H1 (cell line): Measurements from ENCODE around the gene HNRNPAB. TPM values are rescaled to one million over a fixed set of nuclear protein-coding genes. Genes with fewer than 3 reads are reported as not detected.

ENCODE experiments used
- CTCF ChIA-PET: fragments of 300-600 bp; sonication (Branson Sonifier 250); formaldehyde crosslinking; loops from one replicate; lab custom pipeline; 2021; ENCODE audit not compliant: partially characterized antibody; lab: Charles Lee
- POLR2A ChIA-PET: fragments of 300-600 bp; sonication (Branson Sonifier 250); formaldehyde crosslinking; loops from one replicate; lab custom pipeline; 2021; ENCODE audit warnings: inconsistent platforms; ENCODE audit not compliant: partially characterized antibody; lab: Charles Lee
- DNase-seq, 2 experiments: peaks; one replicate each; pipeline versions ENCODE4 v3.0.0 to v3.0.0-alpha.2; 2010 to 2022; ENCODE audit warnings: low spot score in 2 of 2, low read depth in 1 of 2, mixed read lengths in 1 of 2
- FAIRE-seq: peaks from 2 replicates; lab custom pipeline; 2011; peaks lifted over from hg19 to GRCh38; lab: Jason Lieb, UNC
- H2AFZ ChIP-seq: 2 replicates; pipeline ENCODE4 v1.8.1; 2012; ENCODE audit warnings: low read length, inconsistent platforms
- H2AK5ac ChIP-seq: 2 replicates; pipeline ENCODE4 v1.6.1; 2013; ENCODE audit warnings: low read depth, low read length
- H2BK120ac ChIP-seq: replicated peaks from 2 replicates; pipeline ENCODE3; 2013; ENCODE audit warnings: low read depth, low read length, inconsistent platforms
- H2BK12ac ChIP-seq: 2 replicates; pipeline ENCODE4 v1.6.1; 2013; ENCODE audit warnings: low read depth, low read length
- H2BK15ac ChIP-seq: 2 replicates; pipeline ENCODE4 v1.6.1; 2013; ENCODE audit warnings: low read length
- H2BK20ac ChIP-seq: 2 replicates; pipeline ENCODE4 v1.6.1; 2013; ENCODE audit warnings: low read length
- H2BK5ac ChIP-seq: 2 replicates; pipeline ENCODE4 v1.6.1; 2013; ENCODE audit warnings: low read depth, low read length
- H3K14ac ChIP-seq: 2 replicates; pipeline ENCODE4 v1.6.1; 2013; ENCODE audit warnings: inconsistent platforms; ENCODE audit not compliant: insufficient read length
- H3K18ac ChIP-seq: 2 replicates; pipeline ENCODE4 v1.6.1; 2013; ENCODE audit warnings: low read length; ENCODE audit errors: extremely low read depth
- H3K23ac ChIP-seq: 2 replicates; pipeline ENCODE4 v1.6.1; 2013; ENCODE audit warnings: inconsistent platforms; ENCODE audit not compliant: insufficient read length
- H3K23me2 ChIP-seq: 2 replicates; pipeline ENCODE4 v1.6.1; 2013; ENCODE audit warnings: low read depth, low read length
- H3K27ac ChIP-seq: 2 replicates; pipeline ENCODE4 v1.6.1; 2011; ENCODE audit warnings: low read depth, low read length, inconsistent platforms
- H3K27me3 ChIP-seq, 4 experiments: replicated peaks in 1 of 4; 1 replicate in 1 of 4; 2 replicates in 3 of 4; pipeline versions ENCODE4 v1.6.1 to v1.8.1; 2011 to 2013; ENCODE audit warnings: low read length in 3 of 4, mild to moderate bottlenecking in 3 of 4, inconsistent platforms in 2 of 4, mixed read lengths in 2 of 4, moderate library complexity in 1 of 4; ENCODE audit not compliant: control insufficient read depth in 3 of 4, insufficient read depth in 3 of 4; ENCODE audit errors: extremely low read depth in 1 of 4
- H3K36me3 ChIP-seq, 4 experiments: 2 replicates each; pipeline versions ENCODE4 v1.6.1 to v1.8.1; 2011 to 2013; ENCODE audit warnings: mild to moderate bottlenecking in 4 of 4, low read length in 3 of 4, moderate library complexity in 2 of 4, control low read depth in 1 of 4, inconsistent platforms in 1 of 4; ENCODE audit not compliant: insufficient read depth in 4 of 4, control insufficient read depth in 2 of 4
- H3K4ac ChIP-seq: replicated peaks from 2 replicates; pipeline ENCODE3; 2013; ENCODE audit warnings: low read length, low read depth, mixed read lengths, inconsistent platforms; ENCODE audit not compliant: insufficient read length
- H3K4me1 ChIP-seq, 4 experiments: replicated peaks in 1 of 4; 1 replicate in 1 of 4; 2 replicates in 3 of 4; pipeline versions ENCODE4 v1.6.1 to v1.8.1; 2011 to 2013; ENCODE audit warnings: low read length in 3 of 4, inconsistent platforms in 2 of 4, mixed read lengths in 1 of 4; ENCODE audit not compliant: insufficient read depth in 4 of 4, control insufficient read depth in 3 of 4
- H3K4me2 ChIP-seq, 2 experiments: 2 replicates each; pipeline versions ENCODE4 v1.6.1 to v1.8.1; 2011 to 2013; ENCODE audit warnings: low read depth in 2 of 2, low read length in 2 of 2, control low read depth in 1 of 2, inconsistent platforms in 1 of 2, mild to moderate bottlenecking in 1 of 2; ENCODE audit not compliant: insufficient read depth in 1 of 2
- H3K4me3 ChIP-seq, 4 experiments: fragments of 200-600, 300-600 bp in 1 of 4; sonication (generic), shearing (Covaris generic), sonication (Bioruptor Twin) in 1 of 4; 2 replicates each; pipeline versions ENCODE4 v1.5.1 to v1.8.1; 2011 to 2016; ENCODE audit warnings: low read length in 4 of 4, low read depth in 3 of 4, control low read depth in 2 of 4, inconsistent platforms in 2 of 4, mild to moderate bottlenecking in 2 of 4, mixed read lengths in 1 of 4, moderate library complexity in 1 of 4; ENCODE audit not compliant: insufficient read depth in 2 of 4; ENCODE audit errors: extremely low read depth in 1 of 4
- H3K56ac ChIP-seq: replicated peaks from 2 replicates; pipeline ENCODE3; 2013; ENCODE audit warnings: low read depth, mild to moderate bottlenecking, mixed read lengths, low read length, inconsistent platforms; ENCODE audit not compliant: insufficient read length
- H3K79me1 ChIP-seq: 2 replicates; pipeline ENCODE4 v1.6.1; 2013; ENCODE audit warnings: low read depth, low read length, control low read depth
- H3K79me2 ChIP-seq, 2 experiments: 2 replicates each; pipeline versions ENCODE4 v1.6.1 to v1.8.1; 2012 to 2013; ENCODE audit warnings: low read length in 2 of 2, mild to moderate bottlenecking in 2 of 2, inconsistent platforms in 1 of 2; ENCODE audit not compliant: insufficient read depth in 2 of 2, control insufficient read depth in 1 of 2
- H3K9ac ChIP-seq, 4 experiments: replicated peaks in 1 of 4; 1 replicate in 1 of 4; 2 replicates in 3 of 4; pipeline versions ENCODE4 v1.6.1 to v1.8.1; 2011 to 2013; ENCODE audit warnings: low read depth in 3 of 4, low read length in 3 of 4, control low read depth in 2 of 4, mild to moderate bottlenecking in 2 of 4, moderate library complexity in 2 of 4, inconsistent platforms in 1 of 4; ENCODE audit errors: extremely low read depth in 1 of 4
- H3K9me3 ChIP-seq, 2 experiments: 2 replicates each; pipeline versions ENCODE4 v1.6.1 to v1.8.1; 2012 to 2013; ENCODE audit warnings: mild to moderate bottlenecking in 2 of 2, moderate library complexity in 2 of 2, control low read depth in 1 of 2, inconsistent platforms in 1 of 2, low read depth in 1 of 2, low read length in 1 of 2, mixed read lengths in 1 of 2; ENCODE audit not compliant: insufficient read depth in 2 of 2
- H4K20me1 ChIP-seq, 2 experiments: replicated peaks in 1 of 2; 2 replicates each; pipeline versions ENCODE3 to v1.8.1; 2011 to 2013; ENCODE audit warnings: inconsistent platforms in 2 of 2, low read length in 2 of 2, mild to moderate bottlenecking in 1 of 2; ENCODE audit not compliant: insufficient read depth in 2 of 2, control insufficient read depth in 1 of 2
- H4K5ac ChIP-seq: 2 replicates; pipeline ENCODE4 v1.6.1; 2013; ENCODE audit warnings: low read length, low read depth, mixed read lengths, inconsistent platforms; ENCODE audit not compliant: insufficient read length
- H4K8ac ChIP-seq: 2 replicates; pipeline ENCODE4 v1.8.0; 2013; ENCODE audit warnings: mild to moderate bottlenecking, moderate library complexity, low read length, inconsistent platforms; ENCODE audit not compliant: insufficient read depth; ENCODE audit errors: extremely low read depth
- H4K91ac ChIP-seq: replicated peaks from 2 replicates; pipeline ENCODE3; 2013; ENCODE audit warnings: low read length, mixed read lengths, inconsistent platforms; ENCODE audit not compliant: insufficient read length
- ASH2L ChIP-seq: fragments of 200-600, 300-600 bp; sonication (generic); IDR thresholded peaks from one replicate; pipeline ENCODE4 v1.7.1; 2017; ENCODE audit warnings: low read length
- CBX5 ChIP-seq: fragments of 300-800, 300-1000 bp; sonication (generic); IDR thresholded peaks from 2 replicates; pipeline ENCODE4 v1.7.1; 2016; ENCODE audit warnings: antibody characterized with exemption, low read length, low read depth
- KDM1A ChIP-seq: fragments of 200-600, 300-600 bp; sonication (generic); IDR thresholded peaks from 2 replicates; pipeline ENCODE4 v1.7.1; 2016; ENCODE audit warnings: mild to moderate bottlenecking, low read length, borderline replicate concordance
- KDM4A ChIP-seq: IDR thresholded peaks from one replicate; pipeline ENCODE4 v1.7.1; 2012; ENCODE audit warnings: low read depth, mild to moderate bottlenecking, moderate library complexity, low read length, inconsistent platforms; ENCODE audit not compliant: severe bottlenecking
- RXRA ChIP-seq: IDR thresholded peaks from 2 replicates; pipeline ENCODE4 v1.6.1; 2011; ENCODE audit warnings: low read depth, mild to moderate bottlenecking, low read length, moderate library complexity; ENCODE audit not compliant: insufficient read depth
- WGBS, 2 experiments: shearing (Covaris generic) in 1 of 2; methylation state at CpG; one replicate each; pipeline versions ENCODE4 v1.1.6 to v1.1.7; 2013 to 2015; ENCODE audit warnings: low lambda C conversion rate in 2 of 2, mixed read lengths in 2 of 2, inconsistent platforms in 1 of 2, low coverage in 1 of 2, missing lambda C conversion rate in 1 of 2; ENCODE audit not compliant: insufficient replicate concordance in 2 of 2, insufficient coverage in 1 of 2, insufficient read length in 1 of 2; ENCODE audit errors: extremely low coverage in 1 of 2, missing lambda C conversion rate in 1 of 2; 5-methylcytosine and 5-hydroxymethylcytosine counted together
- polyA plus RNA-seq, 7 experiments: library from polyadenylated mRNA; depleted of rRNA in 3 of 7; stranded (reverse) in 5 of 7; unstranded in 2 of 7; fragments of >200 nt in 5 of 7; fragments of 200-250 nt in 2 of 7; gene quantifications; 1 replicate in 5 of 7; 2 replicates in 1 of 7; 4 replicates in 1 of 7; pipeline versions ENCODE4 v1.2.1 to v1.2.3, GENCODE V29; 2011 to 2013; ENCODE audit warnings: missing spikeins in 2 of 7, mixed read lengths in 2 of 7
- total RNA-seq: library from RNA; stranded (reverse); fragmentation: NEBNext Ultra II Directional; extraction: Animal tissue kit (Norgen Biotek cat#: 25700); gene quantifications from 2 replicates; pipeline ENCODE4 v1.2.1, GENCODE V29; 2021

The HNRNPAB gene
- total and polyA plus RNA-seq, 2 of the 8 experiments (the other 6 are each of a cell fraction or from before 2014, with no cell fraction given): 373 to 563 TPM

- 70% methylated on average over 10 of the region's 11 CpGs; no CpG with 5 or more reads in 1 of the 2 experiments for WGBS, 2 experiments
- H3K9me3 ChIP-seq: no peaks in the 10 kb centered on the region
- no peak overlapping the region for H3K23ac ChIP-seq
- no peak overlapping the region for H3K9ac ChIP-seq
- H3K4me1 ChIP-seq: peaks cover 0 to 17% (median 10%) of the 10 kb centered on the region in 4 experiments; a peak in 6 of 7 replicates
- peak overlapping the region; percentile 7 for H4K91ac ChIP-seq
- ChIA-PET POLR2A (interaction anchor here (0.8 to 21.6 kb wide), 11 partner anchors 8 to 498 kb away, joined by 3 to 507 read pairs (median 6); partner anchors contain the start of genes HNRNPAB, NHP2 and ZNF354A), CTCF (interaction anchor here (2.0 to 2.6 kb wide), 2 partner anchors 20 to 51 kb away, joined by 5 to 20 read pairs; no protein-coding TSS in a partner anchor)
- no peak overlapping the region for H2BK12ac ChIP-seq
- H2AFZ ChIP-seq: 0 out of 2 replicates have a peak overlapping the region, but pooled peaks have one; percentile 25
- peak overlapping the region; percentile 72 to 94 for H3K4me2 ChIP-seq
- H3K4me3 ChIP-seq: peak overlapping the region; percentile 52 to 72 (median 64)
- H4K20me1 ChIP-seq: peaks cover 0 to 5% of the 10 kb centered on the region in 2 experiments
- no peak overlapping the region for H2BK5ac ChIP-seq
- no peak overlapping the region for H4K5ac ChIP-seq
- H3K14ac ChIP-seq: no peak overlapping the region
- H3K27ac ChIP-seq: no peak overlapping the region
- H3K79me2 ChIP-seq: peaks cover 0 to 13% of the 10 kb centered on the region in 2 experiments; a peak in 2 of 4 replicates
- peaks cover 11% of the 10 kb centered on the region for H3K79me1 ChIP-seq
- no peaks in the 10 kb centered on the region for H3K27me3 ChIP-seq
- TF ChIP-seq KDM1A (peak; percentile 52; the same call in 1 of the 2 replicates), RXRA (no peak), KDM4A (no peak), ASH2L (no peak), CBX5 (no peak)
- no peak overlapping the region for H2BK120ac ChIP-seq
- H4K8ac ChIP-seq: peak overlapping the region; percentile 17
- DNase-seq (no peak), FAIRE-seq (no peak)
- peaks cover 3% of the 10 kb centered on the region; the same call in 1 of the 2 replicates for H3K23me2 ChIP-seq
- H2BK20ac ChIP-seq: no peak overlapping the region
- H3K36me3 ChIP-seq: peaks cover 7 to 30% (median 12%) of the 10 kb centered on the region in 4 experiments; a peak in 6 of 8 replicates
- H3K4ac ChIP-seq: no peak overlapping the region
- H3K18ac ChIP-seq: no peak overlapping the region
- no peak overlapping the region for H3K56ac ChIP-seq
- no peak overlapping the region for H2BK15ac ChIP-seq
- no peak overlapping the region for H2AK5ac ChIP-seq
Observed at GRCh38 chr5:178232920-178233429, 28.6 kb downstream of the HNRNPAB start.
